Putamen (tissue), 1 donor: ENCODE measurements around the gene AMZ1.
A peak's percentile ranks its signal among the peaks of the same experiment; 100 is the strongest.
"Not testable (repeated sequence)": the region's sequence is repeated elsewhere in the genome, so short reads cannot be mapped to it uniquely, and the experiment has no call there.

ENCODE experiments used
- DNase-seq: peaks from one replicate; pipeline ENCODE4 v3.0.0-alpha.2; 2016; ENCODE audit warnings: low spot score

The AMZ1 gene

DNA sequence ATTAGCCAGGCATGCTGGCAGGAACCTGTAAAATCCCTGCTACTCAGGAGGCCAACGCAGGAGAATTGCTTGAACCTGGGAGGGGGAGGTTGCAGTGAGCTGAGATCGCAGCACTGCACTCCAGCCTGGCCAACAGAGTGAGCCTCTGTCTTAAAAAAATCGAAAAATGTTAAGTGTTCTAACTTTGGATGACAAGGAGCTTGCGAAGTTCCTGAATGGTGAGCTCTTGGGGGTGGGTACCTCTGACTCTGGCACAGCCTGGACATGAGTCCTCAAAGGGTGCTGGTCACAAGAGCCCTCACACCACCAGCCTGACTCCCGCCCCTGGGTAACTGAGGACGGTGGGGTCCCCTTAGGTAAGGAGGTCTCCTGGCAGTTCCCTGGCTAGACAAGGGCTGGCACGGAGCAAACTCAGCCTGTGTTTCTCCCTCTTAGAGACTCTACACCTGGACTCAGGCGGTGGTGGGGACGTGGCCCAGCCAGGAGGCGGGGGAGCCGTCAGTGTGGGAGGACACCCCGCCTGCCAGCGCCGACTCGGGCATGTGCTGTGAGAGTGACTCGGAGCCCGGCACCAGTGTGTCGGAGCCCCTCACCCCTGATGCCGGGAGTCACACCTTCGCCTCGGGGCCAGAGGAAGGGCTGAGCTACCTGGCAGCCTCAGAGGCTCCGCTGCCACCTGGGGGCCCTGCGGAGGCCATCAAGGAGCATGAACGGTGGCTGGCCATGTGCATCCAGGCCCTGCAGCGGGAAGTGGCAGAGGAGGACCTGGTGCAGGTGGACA is 24.1 kb downstream of the AMZ1 start:
- no peak for DNase-seq

DNA sequence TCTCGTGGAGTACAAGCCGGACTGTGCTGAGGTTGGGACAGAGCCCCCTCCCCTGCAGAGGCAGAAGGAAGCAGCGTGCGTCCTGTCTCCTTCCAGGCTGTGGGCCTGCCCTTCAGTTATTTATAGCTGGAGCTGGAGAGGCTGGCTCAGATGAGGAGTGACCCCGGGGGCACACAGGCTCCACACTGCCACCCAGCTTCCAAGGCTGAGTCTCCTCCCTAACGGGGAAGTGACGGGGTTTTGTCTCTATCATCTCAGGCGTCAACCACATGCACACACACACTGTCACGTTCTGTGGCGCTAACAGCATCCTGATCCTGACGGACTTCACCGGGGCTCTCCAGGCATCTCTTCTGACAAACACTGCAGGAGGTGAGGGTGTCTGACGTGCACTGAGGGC is 25.4 kb downstream of the AMZ1 start:
- no peak for DNase-seq

DNA sequence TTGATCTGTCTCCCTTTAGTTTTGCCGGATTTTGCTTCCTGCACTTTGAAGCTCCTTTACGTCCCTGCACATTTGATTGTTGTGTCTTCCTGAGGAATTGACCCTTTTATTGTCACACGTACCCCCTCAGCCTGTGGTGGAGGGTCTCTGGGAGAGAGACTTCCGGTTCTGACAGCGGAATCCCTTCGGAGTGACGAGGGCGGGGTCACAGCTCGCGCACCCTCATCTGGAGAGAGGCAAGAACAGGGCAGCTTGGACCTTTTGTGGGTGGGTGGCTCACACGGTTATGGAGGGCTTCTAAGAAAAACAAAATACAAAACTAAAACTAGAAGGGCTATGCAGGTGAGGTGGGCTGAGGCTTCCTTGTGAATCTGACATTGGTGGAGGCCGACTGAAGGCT is 26.0 kb downstream of the AMZ1 start:
- DNase-seq: no peak

DNA sequence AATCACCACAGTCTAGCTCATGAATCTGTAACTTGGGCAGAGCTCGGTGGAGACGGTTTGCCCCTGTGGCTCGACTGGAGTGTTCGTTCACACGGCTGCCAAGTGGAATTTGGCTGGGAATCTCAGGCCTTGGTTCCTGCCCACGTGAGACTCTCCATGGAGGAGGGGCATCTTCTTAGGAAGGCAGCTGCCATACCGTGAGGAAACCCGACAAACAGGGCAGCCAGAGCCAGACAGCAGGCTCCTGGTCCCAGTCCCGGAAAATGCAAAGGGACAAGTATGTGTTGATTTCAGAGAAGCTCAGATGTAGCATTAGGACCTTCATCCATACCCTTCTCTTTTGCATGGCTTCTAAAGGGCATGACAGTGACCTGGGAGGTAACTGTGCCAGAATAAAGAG is 26.6 kb downstream of the AMZ1 start:
- no peak for DNase-seq

DNA sequence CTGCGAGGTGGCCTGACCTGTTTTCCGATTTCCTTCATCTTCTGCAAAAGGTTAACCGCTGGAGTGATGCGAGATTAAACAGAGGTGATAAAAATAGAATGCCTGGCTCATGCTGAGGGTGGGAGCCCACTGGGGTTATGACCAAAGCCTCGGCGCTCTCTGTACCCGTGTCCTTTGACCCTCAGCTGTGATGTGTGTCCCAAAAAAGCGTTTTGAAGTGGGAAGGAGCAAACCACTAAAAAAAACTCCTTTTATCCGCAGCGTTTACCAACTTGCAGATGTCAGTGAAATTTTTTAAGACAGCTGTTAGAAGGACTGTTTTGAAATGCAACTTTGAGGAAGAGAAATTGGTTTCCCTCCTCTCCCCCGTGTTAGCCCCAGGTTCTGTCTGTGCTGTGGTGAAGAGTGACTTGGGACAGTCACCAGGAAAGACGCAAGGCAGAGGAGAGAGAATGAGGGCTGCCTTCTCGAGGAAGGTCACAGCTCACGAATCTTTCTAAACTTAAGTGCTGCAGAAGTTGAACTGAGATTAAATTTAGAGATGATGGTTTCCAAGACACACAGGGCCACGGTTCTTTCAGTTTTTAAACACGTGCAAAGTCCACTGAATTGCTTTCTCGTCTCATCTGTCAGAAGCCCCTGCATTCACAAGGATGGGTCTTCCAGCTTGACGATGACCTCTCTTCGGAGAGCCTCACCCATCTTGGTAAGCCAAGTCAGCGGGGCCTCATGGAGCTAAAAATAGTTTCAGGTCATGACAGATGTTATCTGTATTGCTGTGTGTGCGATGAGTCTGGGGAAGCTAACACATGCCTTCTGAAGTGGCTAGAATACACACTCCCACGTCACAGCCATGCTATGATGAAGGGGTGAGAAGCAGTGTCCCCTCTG is 27.6 kb downstream of the AMZ1 start:
- no peak for DNase-seq

DNA sequence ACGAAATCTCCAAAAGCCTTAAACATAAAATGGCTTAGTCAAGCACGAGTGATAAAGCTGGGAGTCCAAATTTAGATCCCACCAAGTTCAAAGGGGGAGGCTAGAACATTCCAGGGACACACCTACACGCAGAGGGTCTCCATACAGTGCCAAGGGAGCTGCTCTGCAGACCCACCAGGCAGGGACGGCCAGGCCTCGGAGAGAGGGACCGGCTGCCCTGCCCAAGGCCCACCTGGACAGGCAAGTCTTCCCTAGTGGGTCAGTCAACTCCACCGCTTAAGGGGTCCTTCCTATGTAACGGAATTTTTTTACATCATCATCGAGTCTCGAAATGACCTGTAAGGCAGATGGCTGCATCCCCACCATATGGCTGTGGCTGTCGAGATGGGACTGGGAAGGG is 28.5 kb downstream of the AMZ1 start:
- no peak for DNase-seq

DNA sequence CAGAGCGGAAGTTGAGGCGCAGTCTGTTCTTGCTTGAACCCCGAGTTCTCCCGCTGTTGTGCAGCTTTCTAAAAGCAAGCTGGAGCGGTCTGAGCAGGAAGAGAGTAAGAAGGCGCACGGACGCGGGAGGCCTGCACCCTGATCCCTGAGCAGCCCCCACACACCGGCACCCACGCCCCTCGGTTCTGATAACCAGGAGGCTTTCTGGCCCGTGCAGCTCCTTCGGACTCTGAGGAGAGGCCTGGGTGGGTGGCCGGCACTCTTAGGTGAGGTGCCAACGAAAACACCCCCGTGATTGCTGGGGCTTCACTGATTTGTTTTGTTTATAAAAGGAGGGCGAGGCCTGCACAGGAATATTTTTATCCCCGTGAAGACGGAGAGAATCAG is 28.9 kb downstream of the AMZ1 start:
- DNase-seq: no peak

DNA sequence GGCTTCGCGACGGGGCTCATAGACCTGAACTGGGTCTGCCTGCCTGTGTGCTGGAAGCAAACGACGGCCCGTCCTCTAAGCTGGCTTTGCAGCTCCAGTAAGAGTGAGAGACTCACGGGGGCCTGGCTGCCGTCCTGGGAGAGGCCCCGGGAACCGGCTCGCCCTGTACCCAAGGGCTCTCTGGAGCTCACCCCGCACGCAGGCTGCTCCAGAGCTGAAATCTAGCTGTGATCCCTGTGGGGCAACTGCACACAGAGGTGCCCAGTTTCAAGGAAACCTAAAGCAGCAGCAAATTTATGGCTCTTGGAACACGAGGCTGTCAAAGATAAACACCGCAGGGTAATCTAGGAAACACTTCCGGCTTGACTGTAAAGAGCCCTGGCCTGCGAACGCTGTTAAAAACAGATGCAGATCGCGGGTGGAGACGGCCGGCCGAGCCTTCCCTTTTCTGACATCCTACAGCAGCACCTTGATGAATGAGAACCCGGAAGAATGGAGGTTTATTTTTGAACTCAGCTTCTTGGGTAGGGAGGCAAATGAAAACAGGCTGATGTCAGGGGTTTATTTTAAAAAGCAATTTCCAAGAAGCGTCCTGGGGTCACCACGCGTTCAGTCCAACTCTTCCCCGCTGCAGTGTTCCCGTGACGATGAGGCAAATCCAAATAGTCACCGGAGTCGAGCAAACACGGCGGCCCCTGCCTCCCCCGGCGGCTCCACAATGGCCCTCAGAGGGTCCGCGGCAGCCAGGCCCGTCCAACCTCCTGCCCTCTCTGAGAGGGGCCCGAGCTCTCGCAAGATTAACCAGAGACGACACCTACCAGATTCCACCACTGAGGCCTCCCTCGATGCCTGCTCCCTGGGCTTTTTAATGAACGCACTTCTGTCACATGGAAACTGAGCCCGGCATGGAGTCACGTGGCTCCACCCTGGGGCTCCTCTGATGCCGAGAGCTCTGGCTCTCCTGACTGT is 29.6 kb downstream of the AMZ1 start:
- DNase-seq: no peak

DNA sequence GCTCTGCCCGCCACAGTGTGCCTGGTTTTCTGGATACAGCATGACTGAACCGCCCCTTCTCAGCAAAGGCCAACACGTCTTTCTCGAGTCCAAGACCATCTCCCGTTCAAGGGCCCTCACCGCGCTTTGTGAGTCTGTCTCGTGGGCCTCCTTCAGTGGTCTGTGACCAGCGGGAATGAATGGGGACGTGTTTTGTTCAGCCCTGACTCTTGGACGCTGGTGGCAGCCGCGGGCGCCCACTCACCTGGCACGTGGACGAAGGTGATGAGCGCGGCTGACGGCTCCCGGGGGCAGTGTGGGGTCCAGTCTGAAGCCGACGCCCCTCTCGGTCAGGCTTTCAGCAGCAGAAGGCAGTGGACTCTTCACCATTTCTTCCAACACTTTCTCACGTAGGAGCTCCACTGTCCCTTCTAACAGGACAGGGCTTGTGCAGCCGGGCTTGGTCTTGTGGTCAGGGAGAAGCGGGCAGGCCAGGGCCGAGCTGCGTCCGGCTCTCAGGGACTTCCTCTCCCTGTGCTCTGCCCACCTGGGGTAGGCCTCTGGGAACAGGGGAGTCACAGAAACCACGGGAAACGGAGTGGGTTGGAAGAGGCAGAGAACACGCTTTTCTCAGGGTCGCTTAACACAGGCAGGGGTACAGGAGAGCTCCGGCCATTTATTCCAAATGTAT is 30.4 kb downstream of the AMZ1 start:
- DNase-seq: no peak

DNA sequence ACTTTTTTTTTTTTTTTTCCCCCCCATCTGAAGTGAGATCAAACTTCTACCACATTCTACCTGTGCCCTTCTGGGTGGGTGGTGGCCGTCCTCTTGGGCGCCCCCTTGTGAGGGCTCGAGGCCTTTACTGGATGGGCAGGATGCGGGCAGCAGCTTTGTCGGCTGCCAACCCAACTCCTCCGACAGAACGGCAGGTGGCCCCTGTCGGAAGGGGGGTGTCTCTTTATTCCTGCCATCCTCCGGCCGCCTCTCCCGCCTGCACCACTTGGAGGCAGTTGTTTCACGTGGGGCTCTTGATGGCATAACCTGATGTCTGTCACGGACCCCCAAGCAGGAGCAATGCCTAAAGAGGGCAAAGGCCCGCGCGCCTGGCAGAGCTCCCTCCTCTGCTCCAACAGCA is 31.0 kb downstream of the AMZ1 start:
- DNase-seq: no peak

DNA sequence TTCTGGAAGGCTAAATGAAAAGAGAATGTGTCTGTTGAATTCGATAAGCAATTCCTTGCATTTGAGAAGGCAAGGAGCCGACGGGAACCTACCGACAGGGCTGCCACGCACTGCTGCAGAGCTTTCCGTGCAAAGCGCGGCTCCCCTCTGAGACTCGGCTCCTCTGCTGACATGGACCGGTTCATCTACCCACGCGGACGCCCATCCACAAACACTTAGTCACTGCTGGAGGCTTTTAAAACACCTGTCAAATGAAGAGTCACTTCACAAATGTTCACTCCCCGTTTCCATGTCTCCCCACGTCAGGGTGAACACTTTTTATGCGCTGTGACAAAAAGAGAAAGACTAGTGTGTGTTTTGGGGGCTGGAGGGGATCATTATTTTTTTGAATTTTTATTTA is 32.0 kb downstream of the AMZ1 start:
- DNase-seq: peak; percentile 83

DNA sequence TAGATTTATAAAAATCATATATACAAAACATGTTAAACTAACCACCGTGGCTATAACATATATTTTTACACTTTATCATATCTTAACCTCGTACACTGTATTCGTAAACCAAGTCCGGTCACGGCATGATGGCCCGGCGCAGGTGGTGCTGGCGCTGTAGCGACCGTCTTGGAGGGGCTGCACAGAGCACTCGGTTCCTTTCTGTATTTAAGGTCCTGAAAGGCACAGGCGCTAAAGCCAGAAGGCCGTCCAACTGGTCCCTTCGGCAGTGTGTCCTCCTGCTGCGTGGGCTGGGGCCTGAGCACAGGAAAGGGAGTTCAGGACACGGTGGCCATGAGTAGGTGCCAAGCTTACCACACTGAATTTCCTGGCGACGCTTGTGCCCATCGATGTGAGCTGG is 33.8 kb downstream of the AMZ1 start:
- DNase-seq: no peak

DNA sequence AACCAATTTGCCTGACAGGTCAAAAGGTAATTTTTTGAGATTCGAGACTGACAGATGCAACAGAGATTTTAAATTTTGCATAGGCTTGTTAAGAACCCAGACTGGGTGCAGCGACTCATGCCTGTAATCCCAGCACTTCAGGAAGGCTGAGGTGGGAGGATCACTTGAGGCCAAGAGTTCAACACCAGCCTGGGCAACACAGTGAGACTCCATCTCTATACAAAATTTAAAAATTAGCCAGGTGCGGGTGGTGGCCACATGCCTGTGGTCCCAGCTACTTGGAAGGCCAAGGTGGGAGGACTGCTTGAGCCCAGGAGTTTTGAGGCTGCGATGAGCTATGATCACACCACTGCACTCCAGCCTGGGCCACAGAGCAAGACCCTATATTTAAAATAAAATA is 34.6 kb downstream of the AMZ1 start:
- no peak for DNase-seq

DNA sequence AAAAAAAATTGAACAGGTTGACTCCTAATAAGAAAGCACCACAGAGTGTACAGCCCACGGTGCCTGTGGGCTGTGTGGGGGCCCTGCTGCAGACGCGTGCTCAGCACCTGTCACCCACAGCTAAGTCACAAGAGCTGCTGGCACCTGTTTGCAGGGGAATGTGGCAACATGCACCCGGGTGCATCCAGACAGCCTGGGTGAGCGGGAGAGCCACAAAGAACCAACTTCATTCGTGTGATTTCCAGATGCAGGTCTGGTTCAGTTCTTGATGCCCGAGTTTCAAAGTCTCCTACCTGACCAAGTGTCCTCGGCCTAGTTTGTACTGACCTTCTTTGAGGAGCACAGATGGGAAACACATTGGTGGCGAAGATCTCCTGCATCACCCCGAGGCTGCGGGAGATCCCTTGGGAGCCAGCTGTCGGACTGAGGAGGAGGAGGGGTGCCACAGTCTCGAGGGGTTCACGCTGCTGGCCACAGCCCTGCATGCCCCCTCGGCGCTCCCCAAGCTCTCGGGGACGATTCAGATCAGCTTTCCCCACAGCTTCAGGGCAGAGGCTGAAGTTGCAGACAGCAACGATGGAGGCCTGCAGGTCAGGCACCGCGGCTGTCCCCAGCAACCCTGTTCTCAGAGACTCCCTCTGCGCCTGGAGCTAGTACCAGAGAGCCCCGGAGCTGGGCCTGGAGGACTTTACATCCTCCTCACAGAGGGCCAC is 35.3 kb downstream of the AMZ1 start:
- no peak for DNase-seq

DNA sequence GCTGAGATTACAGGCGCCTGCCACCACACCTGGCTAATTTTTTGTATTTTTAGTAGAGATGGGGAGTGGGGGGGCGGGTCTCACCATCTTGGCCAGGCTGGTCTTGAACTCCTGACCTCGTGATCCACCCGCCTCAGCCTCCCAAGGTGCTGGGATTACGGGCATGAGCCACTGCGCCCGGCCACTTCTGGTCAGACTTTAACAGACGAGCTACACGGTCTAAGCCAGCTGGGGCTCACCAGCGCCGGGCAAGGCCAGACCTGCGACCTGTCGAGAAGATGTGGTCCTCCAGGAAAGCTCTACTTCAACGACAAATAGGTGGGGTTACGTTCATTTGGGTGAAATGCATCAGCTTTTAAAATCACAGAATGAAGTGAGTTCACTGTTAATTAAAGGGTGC is 36.0 kb downstream of the AMZ1 start:
- DNase-seq: not testable (repeated sequence)

DNA sequence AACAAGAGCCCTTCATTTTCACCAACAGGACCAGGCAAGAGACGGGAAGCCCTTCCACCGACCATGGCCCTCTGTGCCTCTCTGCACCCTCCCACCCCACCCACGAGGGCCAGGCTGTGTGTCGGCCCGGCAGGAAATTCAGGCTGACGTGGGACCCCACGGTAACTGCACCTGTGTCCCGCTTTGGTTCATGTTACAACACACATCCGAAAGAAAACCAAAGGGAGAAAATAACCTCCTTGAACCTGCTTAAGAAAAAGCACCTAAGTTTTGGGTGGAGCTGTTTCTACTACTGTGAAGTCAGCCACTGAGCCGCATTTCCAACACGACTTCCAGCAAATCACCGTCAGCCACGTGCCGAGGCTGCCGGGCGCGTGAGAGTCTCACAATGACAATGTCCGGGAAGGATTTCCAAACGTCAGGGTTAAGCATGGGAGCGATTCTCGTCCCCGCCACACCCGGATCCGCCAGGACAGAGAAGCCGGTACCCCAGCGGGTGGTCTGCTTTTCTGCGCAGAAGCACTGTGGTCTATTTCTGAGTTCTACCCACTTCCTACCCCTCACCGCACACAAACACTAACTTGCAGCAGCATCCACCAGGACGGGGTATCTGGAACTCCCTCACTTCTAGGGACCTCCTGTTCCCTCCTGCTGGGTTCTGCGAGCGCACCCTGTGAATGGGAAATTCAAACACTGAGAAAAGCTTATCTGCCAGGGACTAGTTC is 36.6 kb downstream of the AMZ1 start:
- DNase-seq: no peak

DNA sequence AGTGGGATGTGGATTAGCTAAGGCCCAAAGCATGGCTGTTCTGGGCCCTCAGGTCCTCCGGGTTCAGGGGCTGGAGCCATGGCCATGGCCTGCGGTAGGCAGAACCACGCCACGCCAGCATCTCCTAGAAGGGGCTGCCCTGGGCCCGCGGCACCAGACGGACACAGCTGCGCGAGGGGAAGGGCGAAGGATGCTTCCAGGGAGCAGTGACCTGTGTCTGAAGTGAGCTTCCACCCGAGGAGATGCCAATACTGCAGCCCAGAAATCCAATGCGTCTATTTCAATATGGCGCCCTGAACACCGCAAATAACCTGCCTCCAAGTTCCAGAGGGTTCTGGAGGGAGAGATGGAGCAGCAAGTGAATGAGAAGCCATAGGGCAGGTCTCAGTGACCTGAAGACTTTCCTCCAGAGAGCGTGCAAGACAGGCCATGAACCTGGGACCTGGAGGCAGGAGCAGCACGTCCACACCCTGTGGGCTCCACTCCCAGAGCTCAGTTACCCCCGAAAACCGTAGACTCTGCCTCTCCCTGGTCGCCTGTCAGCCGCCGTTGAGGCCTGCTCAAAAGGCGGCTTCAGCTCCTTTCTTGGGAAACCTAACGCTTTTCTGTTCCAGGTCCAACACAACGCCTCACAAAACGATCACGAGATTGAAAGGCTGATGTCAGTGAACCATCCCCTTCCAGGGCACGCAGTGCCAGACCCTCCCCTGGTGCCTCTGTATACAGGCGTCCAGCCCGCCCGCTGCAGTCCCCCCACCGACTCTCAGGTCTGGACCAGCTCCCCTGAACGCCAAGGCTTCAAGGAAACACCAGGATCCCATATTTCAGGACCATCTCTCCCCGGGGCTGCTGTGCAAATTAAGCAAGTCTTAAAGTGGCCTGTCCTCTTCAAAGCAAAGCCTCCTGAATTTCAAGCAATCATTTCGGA is 37.4 kb downstream of the AMZ1 start:
- no peak for DNase-seq

DNA sequence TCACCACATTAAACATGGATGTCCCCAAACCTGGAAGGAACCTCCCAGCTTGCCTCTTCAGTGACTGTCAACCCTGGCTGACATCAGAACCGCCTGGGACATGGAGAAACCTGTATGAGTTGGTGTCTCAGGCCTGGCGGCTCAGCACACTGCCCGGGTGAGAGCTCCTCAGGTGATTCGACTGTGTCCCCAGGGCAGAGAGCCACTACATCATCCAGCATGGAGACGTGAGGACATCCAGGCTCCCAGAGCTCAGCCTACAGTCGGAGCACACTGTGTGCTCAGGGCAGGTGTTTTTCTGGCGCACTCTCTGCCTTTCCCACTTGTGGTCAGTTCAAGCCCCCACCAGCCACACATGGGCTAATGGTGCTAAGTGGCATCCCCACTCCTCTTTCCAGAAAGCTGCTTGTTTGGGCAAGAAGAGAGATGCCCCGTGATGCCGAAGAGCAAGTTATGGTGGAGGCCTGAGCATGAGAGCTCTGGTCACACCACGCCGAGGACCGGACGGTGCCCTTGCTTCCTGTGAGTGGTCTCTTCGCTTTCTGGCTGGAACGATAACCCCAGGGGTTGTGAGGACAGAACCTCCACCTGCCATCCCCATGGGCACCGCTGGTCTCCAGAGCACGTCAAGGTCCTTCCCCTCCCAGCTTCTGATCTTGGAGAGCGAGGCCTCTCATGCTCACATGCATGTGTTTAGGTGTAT is 38.5 kb downstream of the AMZ1 start:
- DNase-seq: no peak

DNA sequence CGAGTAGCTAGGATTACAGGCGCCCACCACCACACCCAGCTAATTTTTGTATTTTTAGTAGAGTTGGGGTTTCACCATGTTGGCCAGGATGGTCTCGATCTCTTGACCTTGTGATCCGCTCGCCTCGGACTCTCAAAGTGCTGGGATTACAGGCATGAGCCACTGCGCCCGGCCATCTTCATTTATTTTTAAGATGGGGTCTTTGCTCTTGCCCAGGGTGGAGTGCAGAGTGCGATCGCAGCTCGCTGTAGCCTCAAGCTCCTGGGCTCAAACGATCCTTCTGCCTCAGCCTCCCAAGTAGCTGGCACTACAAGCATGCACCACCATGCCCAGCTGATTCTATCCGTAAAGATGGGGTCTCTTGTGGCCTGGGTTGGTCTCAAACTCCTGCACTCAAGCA is 39.2 kb downstream of the AMZ1 start:
- DNase-seq: not testable (repeated sequence)
